Pancreas (tissue), 10 donors: Measurements from ENCODE around the gene ERBB2. TPM values are rescaled to one million over a fixed set of nuclear protein-coding genes. Genes with fewer than 3 reads are reported as not detected.

ENCODE experiments used
- ATAC-seq, 4 donors: fragments of 200-7000 bp; cut with Tn5 transposase; one replicate each; pipeline versions ENCODE4 v1.8.0 to v1.9.1; 2020; ENCODE audit warnings: mild to moderate bottlenecking in 4 of 4, moderate library complexity in 4 of 4
- DNase-seq, 6 donors: peaks; one replicate each; pipeline ENCODE4 v3.0.0-alpha.2; 2020
- FAIRE-seq: peaks from 2 replicates; lab custom pipeline; 2012; peaks lifted over from hg19 to GRCh38; lab: Jason Lieb, UNC
- H3K27ac ChIP-seq, 4 donors: fragments of 200-600 bp; sonication (generic); 1 replicate in 3 of 4; 2 replicates in 1 of 4; pipeline versions ENCODE4 v1.5.0 to v1.8.0; 2020
- H3K27me3 ChIP-seq, 4 donors: fragments of 200-600 bp; one replicate each; pipeline ENCODE4 v1.8.0; 2021
- H3K36me3 ChIP-seq, 3 donors: fragments of 200-600 bp; sonication (generic) in 1 of 3; one replicate each; pipeline versions ENCODE4 v1.5.0 to v1.8.0; 2020 to 2021
- H3K4me1 ChIP-seq, 3 donors: fragments of 200-600 bp; one replicate each; pipeline ENCODE4 v1.8.0; 2021
- H3K4me3 ChIP-seq, 4 donors: fragments of 200-600 bp; sonication (generic) in 2 of 4; one replicate each; pipeline versions ENCODE4 v1.5.0 to v1.8.0; 2020 to 2021
- H3K9me3 ChIP-seq, 4 donors: fragments of 200-600 bp; one replicate each; pipeline ENCODE4 v1.8.0; 2021
- CTCF ChIP-seq, 4 donors: fragments of 200-600 bp; sonication (generic) in 3 of 4; IDR thresholded peaks; one replicate each; pipeline versions ENCODE4 v1.5.0 to v1.8.0; 2021; ENCODE audit warnings: antibody characterized with exemption in 4 of 4
- WGBS, 2 donors: extraction: QIAGEN DNeasy Blood & Tissue Kit; methylation state at CpG; one replicate each; pipeline ENCODE4 v1.1.7; 2013; 5-methylcytosine and 5-hydroxymethylcytosine counted together
- intact Hi-C, 3 donors: fragments of 100-400 bp; cut with DNase I; formaldehyde crosslinking; loops; one replicate each; pipeline versions ENCODE4 v1.11.1 to v1.14.2; 2022
- polyA plus RNA-seq, 2 donors: library from polyadenylated mRNA; stranded (reverse); fragments of 200-250 nt; gene quantifications; one replicate each; pipeline ENCODE4 v1.2.3, GENCODE V29; 2013
- total RNA-seq, 6 donors: library from RNA; stranded (reverse); fragmentation: NEBNext Ultra II Directional in 4 of 6; extraction: Animal tissue kit (Norgen Biotek cat#: 25700) in 4 of 6; gene quantifications; one replicate each; pipeline versions ENCODE4 v1.2.1 to v1.2.4, GENCODE V29; 2021 to 2023
- donor health status: healthy with polysubstance abuse.
- donor health status: DM: no; HTN: no; CAD: no; lungs with moderate emphysema.
- donor health status: DM: no; HTN: no; CAD: no.
- donor health status: control.
- donor health status: control.
- donor health status: Bipolar disorder and iron deficiency.
- donor health status: DM: yes; HTN: yes; CAD: no.
- donor health status: DM: no; HTN: no; CAD: no.
- donor health status: DM: no; HTN: no; CAD: no.
- donor health status: DM: yes; HTN: yes; CAD: no.

The ERBB2 gene
- total and polyA plus RNA-seq, 8 donors, result 37.2 to 78.9 (median 43.9) TPM

- H3K4me1 ChIP-seq, result peaks cover 30 to 57% (median 44%) of the 10 kb centered on the region in 3 donors
- no peak for ATAC-seq
- no peaks in the 10 kb centered on the region for H3K9me3 ChIP-seq
- 69% methylated on average over 5 of the region's 5 CpGs for WGBS, 2 donors
- H3K36me3 ChIP-seq, result peaks cover 0 to 9% (median 3%) of the 10 kb centered on the region in 3 donors
- DNase-seq, result no peak
- no peak for FAIRE-seq
- H3K4me3 ChIP-seq, result no peak overlapping the region
- intact Hi-C loops, result no loop called here
- TF ChIP-seq CTCF (IDR thresholded peaks at IDR 0.05), result no peak
- H3K27me3 ChIP-seq, result no peaks in the 10 kb centered on the region
- peak overlapping the region; percentile 11 to 96 (median 94) for H3K27ac ChIP-seq
Measured at GRCh38 chr17:39703913-39704312, 4.0 kb downstream of the ERBB2 start.

DNA sequence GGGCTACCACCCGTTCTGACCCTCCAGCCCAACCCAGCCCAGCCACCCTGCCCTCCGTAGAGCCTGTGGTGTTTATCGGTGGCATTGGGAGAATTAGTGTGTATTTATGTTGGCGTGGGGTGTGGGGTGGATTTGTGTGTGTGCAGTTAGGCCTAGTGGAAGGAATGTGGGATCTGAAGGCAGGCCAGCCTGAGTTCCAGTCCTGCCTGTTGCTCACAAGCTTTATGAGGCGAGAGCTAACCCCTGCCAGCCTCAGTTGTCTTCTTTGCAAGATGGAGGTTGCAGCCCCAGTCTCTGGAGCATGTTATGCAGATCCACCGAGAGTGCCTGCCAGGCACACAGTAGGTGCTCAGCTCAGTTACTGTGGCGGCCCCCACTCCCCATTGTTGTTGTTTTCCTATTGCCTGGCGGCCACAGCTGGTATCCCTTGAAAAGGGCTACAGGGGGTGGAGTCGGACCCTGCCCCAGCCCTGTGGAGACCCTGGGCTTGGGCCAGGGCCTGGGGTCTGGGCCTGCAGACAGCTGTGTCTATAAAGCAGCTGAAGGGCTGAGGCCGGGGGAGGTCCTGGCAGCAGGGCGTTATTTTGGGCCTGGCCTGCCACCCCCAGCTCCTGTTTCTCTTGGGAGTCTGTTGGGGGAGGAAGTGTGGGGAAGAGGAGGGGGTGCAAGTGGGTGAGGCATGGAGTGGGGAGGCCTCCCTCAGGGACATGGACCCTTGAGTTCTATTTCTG lies 5.1 kb downstream of the ERBB2 start:
- no peaks in the 10 kb centered on the region for H3K27me3 ChIP-seq
- peak overlapping the region; percentile 90 to 96 (median 94) for H3K27ac ChIP-seq
- 30 to 31% methylated on average over 11 of the region's 11 CpGs for WGBS, 2 donors
- H3K4me1 ChIP-seq, result peaks cover 30 to 53% (median 44%) of the 10 kb centered on the region in 3 donors
- H3K36me3 ChIP-seq, result peaks cover 0 to 17% (median 3%) of the 10 kb centered on the region in 3 donors
- ATAC-seq, result peak in 1 of 4 donors; percentile 9
- no peak for FAIRE-seq
- no peak for TF ChIP-seq CTCF (IDR thresholded peaks at IDR 0.05)
- intact Hi-C loops, result no loop called here
- H3K9me3 ChIP-seq, result no peaks in the 10 kb centered on the region
- DNase-seq, result peak in 2 of 6 donors; percentile 29 to 54
- peak overlapping the region in 2 of 4 donors; percentile 15 to 16 for H3K4me3 ChIP-seq

DNA sequence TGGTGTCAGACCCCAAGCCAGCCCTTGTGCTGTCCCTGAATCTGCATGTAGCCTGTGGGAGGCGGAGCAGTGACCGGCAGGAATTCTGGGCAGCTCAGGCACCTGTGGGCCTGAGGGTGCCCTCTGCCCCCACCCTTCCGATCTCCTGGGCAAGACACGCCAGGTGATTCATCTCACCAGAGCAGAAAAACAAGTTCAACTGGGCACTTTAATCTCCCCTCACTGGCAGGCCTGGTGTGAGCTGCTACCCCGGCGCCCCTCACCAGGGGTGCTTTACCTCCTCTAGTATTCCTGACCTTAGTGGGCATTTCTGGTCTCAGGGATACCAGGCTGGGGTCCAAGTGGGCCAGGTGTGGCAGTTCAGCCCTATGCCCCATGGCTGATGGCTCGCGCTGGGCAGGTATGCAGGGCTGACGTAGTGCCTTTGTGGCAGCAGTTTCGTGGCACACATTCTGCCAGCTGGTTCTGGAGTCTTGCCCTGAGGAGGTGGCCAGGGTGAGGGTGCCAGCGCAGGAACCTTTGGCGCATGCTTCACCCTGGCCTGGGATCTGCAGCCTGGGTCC lies 6.0 kb downstream of the ERBB2 start:
- no peak for TF ChIP-seq CTCF (IDR thresholded peaks at IDR 0.05)
- peak; percentile 82 to 95 (median 92) for DNase-seq
- Histone ChIP-seq H3K9me3 (no peaks in the 10 kb centered on the region), H3K27me3 (no peaks in the 10 kb centered on the region), H3K4me1 (peaks cover 30 to 53% (median 44%) of the 10 kb centered on the region in 3 donors), H3K27ac (peak overlapping the region; percentile 90 to 96 (median 94)), H3K36me3 (peaks cover 0 to 26% (median 3%) of the 10 kb centered on the region in 3 donors), H3K4me3 (peak overlapping the region in 2 of 4 donors; percentile 15 to 16)
- FAIRE-seq, result no peak
- peak; percentile 85 to 92 (median 88) for ATAC-seq
- 11 to 17% methylated on average over 12 of the region's 12 CpGs for WGBS, 2 donors
- intact Hi-C loops, result no loop called here

DNA sequence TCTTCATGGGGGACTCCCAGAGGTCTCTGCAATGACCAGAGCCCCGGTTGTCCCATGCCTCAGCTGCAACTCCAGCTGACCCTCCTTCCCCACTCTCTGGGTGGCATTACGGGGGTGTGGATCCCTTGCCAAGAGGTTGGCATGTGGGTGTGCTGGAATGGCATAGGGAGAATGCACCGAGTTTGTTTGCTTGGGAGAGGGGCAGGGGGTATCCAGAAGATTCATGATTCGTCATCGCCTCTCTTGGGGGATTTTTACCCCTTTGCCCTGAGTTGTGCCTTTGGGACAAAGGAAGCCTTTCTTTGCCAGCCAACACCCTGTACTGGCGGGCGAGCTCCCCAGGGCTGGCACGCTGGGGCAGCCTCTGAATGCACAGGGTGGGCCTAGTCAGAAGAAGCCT lies 6.5 kb downstream of the ERBB2 start:
- ATAC-seq, result peak; percentile 3 to 6 (median 4)
- peak overlapping the region in 2 of 4 donors; percentile 14 to 16 for H3K4me3 ChIP-seq

More for the DNA sequence above, 6.5 kb downstream of the ERBB2 start:
- Histone ChIP-seq H3K27me3 (no peaks in the 10 kb centered on the region), H3K4me1 (peaks cover 30 to 53% (median 44%) of the 10 kb centered on the region in 3 donors), H3K27ac (peak overlapping the region; percentile 90 to 96 (median 94)), H3K36me3 (peaks cover 0 to 31% (median 3%) of the 10 kb centered on the region in 3 donors), H3K9me3 (no peaks in the 10 kb centered on the region)
- FAIRE-seq (no peak), DNase-seq (no peak)
- no peak for TF ChIP-seq CTCF (IDR thresholded peaks at IDR 0.05)
- intact Hi-C loops, result no loop called here
- WGBS, 2 donors, result 35 to 41% methylated on average over 8 of the region's 8 CpGs
